Epithelial cell of proximal tubule (primary cell): ENCODE data around the gene AFG1L. TPM values are rescaled to one million over a fixed set of nuclear protein-coding genes. Genes with fewer than 3 reads are reported as not detected.

Source experiments
- DNase-seq: peaks from one replicate; pipeline ENCODE4 v3.0.0-alpha.2; 2011; ENCODE audit warnings: low read depth
- H3K4me3 ChIP-seq: 2 replicates; pipeline ENCODE4 v1.5.1; 2011; ENCODE audit warnings: low read depth, mild to moderate bottlenecking, low read length
- CTCF ChIP-seq: conservative IDR thresholded peaks from 2 replicates; pipeline ENCODE4 v1.5.1; 2012; ENCODE audit warnings: low read depth, mild to moderate bottlenecking, low read length
- total RNA-seq: library from RNA; depleted of rRNA; stranded (reverse); fragments of >200 nt; gene quantifications from 2 replicates; pipeline ENCODE4 v1.2.3, GENCODE V29; 2015

AFG1L gene
- total RNA-seq, 1 donor from 2014 or later, result 1.8 TPM

GRCh38 chr6:108468346-108468745 is 173.5 kb downstream of the AFG1L start:
- DNase-seq, result no peak
- TF ChIP-seq CTCF, result no peak
- H3K4me3 ChIP-seq, result no peak overlapping the region

- DNase-seq, result no peak
- no peak overlapping the region for H3K4me3 ChIP-seq
- TF ChIP-seq CTCF, result no peak
These were observed 174.5 kb downstream of the AFG1L start for GRCh38 chr6:108469316-108469715.

GRCh38 chr6:108473197-108473596 is 178.3 kb downstream of the AFG1L start:
- H3K4me3 ChIP-seq, result no peak overlapping the region
- no peak for DNase-seq
- TF ChIP-seq CTCF, result no peak

- H3K4me3 ChIP-seq, result no peak overlapping the region
- no peak for TF ChIP-seq CTCF
- no peak for DNase-seq
These were observed 181.5 kb downstream of the AFG1L start for GRCh38 chr6:108476376-108476775.

GRCh38 chr6:108476847-108477430 is 182.1 kb downstream of the AFG1L start:
- no peak for DNase-seq
- H3K4me3 ChIP-seq, result no peak overlapping the region
- TF ChIP-seq CTCF, result no peak

GRCh38 chr6:108482559-108482958 is 187.7 kb downstream of the AFG1L start:
- TF ChIP-seq CTCF, result no peak
- no peak overlapping the region for H3K4me3 ChIP-seq
- DNase-seq, result no peak

GRCh38 chr6:108484016-108484415 is 189.2 kb downstream of the AFG1L start:
- DNase-seq, result no peak
- no peak overlapping the region for H3K4me3 ChIP-seq
- no peak for TF ChIP-seq CTCF
